GM12892 (cell line): ENCODE data around the gene PLD1.

Source experiments
- POLR2A ChIP-seq: IDR thresholded peaks from 2 replicates; pipeline ENCODE4 v1.6.1; 2011; ENCODE audit warnings: low read depth, low read length, control low read depth
- POLR2AphosphoS5 ChIP-seq: IDR thresholded peaks from 2 replicates; pipeline ENCODE4 v1.6.1; 2011; ENCODE audit warnings: low read depth, low read length, control low read depth

GRCh38 chr3:171729452-171730334 is 80.6 kb downstream of the PLD1 start:
- TF ChIP-seq POLR2AphosphoS5, result no peak
- no peak for TF ChIP-seq POLR2A
